ENCODE results near the gene AGL.
"Not testable (repeated sequence)": the region's sequence is repeated elsewhere in the genome, so short reads cannot be mapped to it uniquely, and the experiment has no call there.

The AGL gene

GRCh38 chr1:99849744-99850458, at the start of gene AGL:
Gene AGL (plus strand): TSS chr1:99850361. CDS start chr1:99851043, 682 bp downstream.
- peak; percentile 94 for DNase-seq (ENCODE audit: low spot score)

DNA sequence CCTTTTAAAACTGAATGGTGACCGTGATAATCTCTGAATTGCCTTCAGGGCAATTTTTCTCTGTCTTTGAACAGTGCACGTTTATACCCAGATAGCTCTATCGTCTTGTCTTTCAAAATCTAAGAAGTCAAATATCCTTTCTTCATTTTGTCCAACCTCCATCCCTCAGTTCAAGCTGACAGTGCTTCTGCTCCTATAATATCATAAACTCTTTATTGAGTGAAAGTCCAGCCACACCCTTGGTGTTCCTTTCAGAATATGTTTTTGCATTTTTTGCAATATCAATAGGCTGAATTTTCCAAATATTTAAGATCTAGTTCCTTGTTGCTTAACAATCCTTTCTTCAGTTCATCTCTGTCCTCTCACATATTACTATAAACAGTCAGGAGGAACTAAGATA, 48.6 kb upstream of the AGL start:
- DNase-seq (ENCODE audit: low spot score) = no peak

DNA sequence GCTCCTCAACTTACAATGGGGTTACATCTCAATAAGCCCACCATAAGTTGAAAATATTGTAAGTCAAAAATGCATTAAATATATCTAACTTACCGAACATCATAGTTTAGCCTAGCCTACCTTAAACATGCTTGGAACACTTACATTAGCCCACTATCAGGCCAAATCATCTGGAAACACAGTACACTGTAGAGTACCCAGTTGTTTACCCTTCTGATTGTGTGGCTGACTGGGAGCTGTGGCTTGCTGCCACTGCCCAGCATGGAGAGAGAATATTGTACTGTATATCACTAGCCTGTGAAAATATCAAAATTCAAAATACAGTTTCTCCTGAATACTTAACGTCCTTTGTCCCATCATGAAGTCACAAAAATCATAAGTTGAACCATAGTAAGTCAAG, 43.3 kb upstream of the AGL start:
- DNase-seq (ENCODE audit: low spot score) = no peak

- DNase-seq (ENCODE audit: low spot score) = peak; percentile 90
These were observed 41.6 kb upstream of the AGL start for GRCh38 chr1:99808391-99809115.

- DNase-seq (ENCODE audit: low spot score) = no peak
These were observed 39.1 kb upstream of the AGL start for GRCh38 chr1:99811075-99811474.

- DNase-seq (ENCODE audit: low spot score) = no peak
These were observed 38.4 kb upstream of the AGL start for GRCh38 chr1:99811747-99812146.

GRCh38 chr1:99814373-99814900, 35.7 kb upstream of the AGL start:
- no peak for DNase-seq (ENCODE audit: low spot score)

GRCh38 chr1:99816656-99817055, 33.5 kb upstream of the AGL start:
- no peak for DNase-seq (ENCODE audit: low spot score)

- DNase-seq (ENCODE audit: low spot score) = peak; percentile 30
These were observed 32.0 kb upstream of the AGL start for GRCh38 chr1:99818063-99818699.

- DNase-seq (ENCODE audit: low spot score) = no peak
These were observed 29.6 kb upstream of the AGL start for GRCh38 chr1:99820546-99820945.

DNA sequence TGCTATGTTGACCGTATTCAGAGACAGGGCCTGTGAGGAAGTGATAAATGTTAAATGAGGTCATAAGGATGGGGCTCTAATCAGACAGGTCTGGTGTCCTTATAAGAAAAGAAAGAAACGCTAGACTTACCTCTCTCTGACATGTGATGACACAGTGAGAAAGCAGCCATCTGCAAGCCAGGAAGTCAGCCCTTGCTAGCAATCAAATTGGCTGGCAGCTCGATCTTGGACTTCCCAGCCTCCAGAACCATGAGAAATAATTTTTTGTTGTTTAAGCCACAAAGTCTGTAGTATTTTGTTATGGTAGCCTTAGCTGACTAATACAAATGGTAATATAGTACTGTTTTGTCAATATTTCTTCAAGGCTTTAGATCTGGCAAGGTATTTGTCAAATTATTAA, 25.1 kb upstream of the AGL start:
- no peak for DNase-seq (ENCODE audit: low spot score)

- DNase-seq (ENCODE audit: low spot score) = no peak
These were observed 24.5 kb upstream of the AGL start for GRCh38 chr1:99825702-99826101.

- DNase-seq (ENCODE audit: low spot score) = no peak
These were observed 22.2 kb upstream of the AGL start for GRCh38 chr1:99827970-99828369.

GRCh38 chr1:99829269-99829668, 20.9 kb upstream of the AGL start:
- DNase-seq (ENCODE audit: low spot score) = no peak

DNA sequence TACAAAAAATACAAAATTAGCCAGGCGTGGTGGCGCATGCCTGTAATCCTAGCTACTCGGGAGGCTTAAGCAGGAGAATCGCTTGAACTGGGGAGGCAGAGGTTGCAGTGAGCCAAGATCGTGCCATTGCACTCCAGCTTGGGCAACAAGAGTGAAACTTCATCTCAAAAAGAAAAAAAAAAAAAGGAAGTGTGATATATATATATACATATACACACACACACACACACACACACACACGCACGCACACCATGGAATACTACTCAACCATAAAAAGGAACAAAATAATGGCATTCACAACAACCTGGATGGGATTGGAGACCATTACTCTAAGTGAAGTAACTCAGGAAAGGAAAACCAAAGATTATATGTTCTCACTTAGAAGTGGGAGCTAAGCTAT, 16.2 kb upstream of the AGL start:
- not testable (repeated sequence) for DNase-seq (ENCODE audit: low spot score)

GRCh38 chr1:99836171-99837103, 13.7 kb upstream of the AGL start:
- not testable (repeated sequence) for DNase-seq (ENCODE audit: low spot score)

DNA sequence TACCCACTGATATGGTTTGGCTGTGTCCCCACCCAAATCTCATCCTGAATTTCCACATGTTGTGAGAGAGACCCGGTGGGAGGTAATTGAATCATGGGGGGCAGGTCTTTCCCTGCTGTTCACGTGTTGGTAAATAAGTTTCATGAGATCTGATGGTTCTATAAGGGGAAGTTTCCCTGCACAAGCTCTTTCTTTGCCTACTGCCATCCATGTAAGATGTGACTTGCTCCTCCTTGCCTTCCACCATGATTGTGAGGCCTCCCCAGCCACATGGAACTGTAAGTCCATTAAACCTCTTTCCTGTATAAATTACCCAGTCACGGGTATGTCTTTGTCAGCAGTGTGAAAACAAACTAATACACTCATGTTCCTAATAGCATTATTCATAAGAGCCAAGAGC, 9.8 kb upstream of the AGL start:
- DNase-seq (ENCODE audit: low spot score) = not testable (repeated sequence)

GRCh38 chr1:99843760-99844159, 6.4 kb upstream of the AGL start:
- no peak for DNase-seq (ENCODE audit: low spot score)

- not testable (repeated sequence) for DNase-seq (ENCODE audit: low spot score)
These were observed 5.0 kb upstream of the AGL start for GRCh38 chr1:99845201-99845600.

DNA sequence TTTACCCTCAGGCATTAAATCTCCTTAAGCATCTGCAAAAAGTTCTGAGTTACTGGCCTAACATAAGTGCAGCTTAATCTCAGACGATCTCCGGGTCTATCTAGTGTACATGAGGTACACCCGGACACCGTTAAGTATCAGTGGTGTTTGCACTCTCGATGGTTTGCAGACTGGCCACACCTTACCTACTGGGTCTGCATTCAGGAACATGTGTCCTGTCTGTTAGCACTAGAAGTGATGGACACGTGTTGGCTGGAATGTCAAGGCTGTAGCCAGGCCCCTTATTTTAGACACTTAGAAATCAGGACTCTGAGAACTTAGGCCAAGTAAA, 783 bp upstream of the AGL start:
- DNase-seq (ENCODE audit: low spot score) = no peak

DNA sequence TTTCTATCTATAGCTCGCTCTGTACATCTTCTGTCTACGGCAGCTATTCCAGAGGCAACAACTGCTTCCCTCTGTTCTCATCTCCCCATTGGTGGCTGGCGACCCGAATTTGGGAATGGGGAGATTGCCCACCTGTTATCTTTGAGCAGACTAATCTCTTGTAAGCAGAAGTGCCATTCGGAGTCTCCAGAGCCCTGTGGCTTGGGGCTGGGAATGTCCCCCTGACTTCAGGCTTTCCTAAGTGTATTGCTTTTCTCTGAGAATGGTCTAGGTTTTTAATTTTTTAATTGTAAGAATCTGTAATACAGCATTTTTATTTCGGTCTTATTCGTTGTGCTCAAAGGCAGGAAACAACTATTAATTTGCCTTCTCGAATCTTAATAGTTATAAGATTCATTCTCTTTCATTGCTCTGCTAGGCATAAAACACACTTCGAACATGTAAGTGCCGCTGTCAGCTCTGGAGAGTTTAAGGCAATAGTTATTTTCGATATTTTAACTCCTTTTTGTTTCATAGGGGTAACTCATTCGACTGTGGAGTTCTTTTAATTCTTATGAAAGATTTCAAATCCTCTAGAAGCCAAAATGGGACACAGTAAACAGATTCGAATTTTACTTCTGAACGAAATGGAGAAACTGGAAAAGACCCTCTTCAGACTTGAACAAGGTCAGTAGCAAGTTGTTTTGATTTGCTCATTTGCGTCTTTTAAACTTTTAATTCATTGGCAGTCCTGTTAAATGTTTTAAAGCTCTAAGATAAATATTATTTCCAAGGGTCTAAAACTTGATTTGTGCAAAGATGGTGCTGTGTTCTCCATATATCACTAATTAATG, 514 bp downstream of the AGL start:
- no peak for DNase-seq (ENCODE audit: low spot score)
